A549 treated with AZD2906 at 1 μM for 4 hours (cell line): Measurements from ENCODE around the gene DGKH. TPM values are rescaled to one million over a fixed set of nuclear protein-coding genes. Genes with fewer than 3 reads are reported as not detected.

Source experiments
- total RNA-seq: library from RNA; stranded (reverse); fragments of 200-300 nt; extraction: Qiagen RNA extraction; gene quantifications from 5 replicates; pipeline ENCODE4 v1.2.3, GENCODE V29; 2022

Gene DGKH
- 5.5 to 6.9 TPM (median 6.3 TPM) in 5 replicates for total RNA-seq

GRCh38 chr13:42048342-42048683 lies at the start of gene DGKH:
TSS of gene DGKH (plus strand) at chr13:42048648. CDS start at chr13:42048774, 126 bp downstream.

DNA sequence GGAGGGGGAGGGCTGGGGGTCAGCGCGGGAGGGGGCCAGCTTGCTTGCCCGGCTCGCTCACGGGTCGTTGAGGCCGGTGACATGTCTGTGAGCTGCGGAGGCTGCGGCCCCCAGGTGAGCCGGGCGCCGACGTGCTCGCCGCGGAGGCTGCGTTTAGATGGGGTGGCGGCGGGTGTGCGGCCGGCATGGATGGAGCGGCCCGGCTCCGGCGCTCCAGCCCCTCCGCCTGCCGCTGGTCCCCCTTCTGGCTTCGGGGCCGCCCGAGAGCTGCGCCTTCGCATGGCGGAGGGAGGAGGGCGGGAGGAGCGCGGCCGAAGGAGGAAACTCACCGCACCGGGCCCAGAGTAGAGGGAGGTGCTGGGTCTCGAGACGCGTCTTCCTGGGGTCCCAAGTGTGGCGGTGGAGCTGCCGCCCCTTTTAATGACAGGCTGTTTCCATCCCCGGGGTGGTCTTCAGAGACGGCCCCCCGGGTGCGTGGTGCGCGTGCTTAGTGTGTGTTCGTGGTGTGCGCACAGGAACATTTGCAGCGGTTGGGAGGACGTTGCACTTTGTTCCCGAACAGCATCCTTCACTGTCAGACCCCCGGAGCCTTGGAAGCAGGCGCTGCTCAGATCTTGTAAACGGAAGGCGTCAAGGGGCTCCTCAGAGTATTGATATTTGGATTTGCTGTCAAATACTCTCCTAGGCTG lies 223.8 kb downstream of the DGKH start, which contains the start of gene AKAP11:
Gene AKAP11, plus strand, starts transcription at position 38 of the 689 bp plus-strand sequence. CDS start 14,197 bp downstream, outside the sequence.

Other genes starting within 250 kb of the DGKH start
- gene VWA8, start 87.5 kb upstream of the DGKH start, total RNA-seq = 6.8 to 7.4 TPM (median 7.0 TPM) in 5 replicates
- gene AKAP11, start 223.5 kb downstream of the DGKH start, total RNA-seq = 4.3 to 6.9 TPM (median 6.0 TPM) in 5 replicates